KMS-11 (cell line): ENCODE measurements around the gene VPS25.

Experiments
- H2AFZ ChIP-seq: fragments of 200-600 bp; sonication (generic); 2 replicates; pipeline ENCODE4 v1.6.1; 2016; ENCODE audit warnings: antibody characterized with exemption, mixed run types, low read depth
- H3K27ac ChIP-seq: fragments of 200-600 bp; sonication (generic); 2 replicates; pipeline ENCODE4 v1.6.1; 2016; ENCODE audit warnings: mild to moderate bottlenecking, mixed run types
- H3K27me3 ChIP-seq: fragments of 200-600 bp; sonication (generic); 2 replicates; pipeline ENCODE4 v1.6.1; 2017; ENCODE audit warnings: mild to moderate bottlenecking, low read depth, mixed run types, moderate library complexity; ENCODE audit not compliant: insufficient read depth
- H3K36me3 ChIP-seq: fragments of 200-600 bp; sonication (generic); 2 replicates; pipeline ENCODE4 v1.6.1; 2017; ENCODE audit warnings: mild to moderate bottlenecking, mixed run types; ENCODE audit not compliant: insufficient read depth
- H3K4me1 ChIP-seq: fragments of 200-600 bp; sonication (generic); 2 replicates; pipeline ENCODE4 v1.6.1; 2016; ENCODE audit warnings: mild to moderate bottlenecking, low read depth, mixed run types; ENCODE audit not compliant: poor library complexity, severe bottlenecking
- H3K4me2 ChIP-seq: fragments of 200-600 bp; sonication (generic); 2 replicates; pipeline ENCODE4 v1.7.0; 2016; ENCODE audit warnings: mild to moderate bottlenecking, mixed run types
- H3K4me3 ChIP-seq: fragments of 200-600 bp; sonication (generic); IDR thresholded peaks from 2 replicates; pipeline ENCODE4 v1.6.1; 2017; ENCODE audit warnings: low read depth, low read length, mixed read lengths; ENCODE audit not compliant: insufficient read depth
- H3K79me2 ChIP-seq: fragments of 200-600 bp; sonication (generic); 2 replicates; pipeline ENCODE4 v1.6.1; 2016; ENCODE audit warnings: low read depth, mixed run types; ENCODE audit not compliant: insufficient read depth
- H3K9ac ChIP-seq: fragments of 200-600 bp; sonication (generic); 2 replicates; pipeline ENCODE4 v1.6.1; 2016; ENCODE audit warnings: mild to moderate bottlenecking, mixed run types
- H4K20me1 ChIP-seq: fragments of 200-600 bp; sonication (generic); 2 replicates; pipeline ENCODE4 v1.6.1; 2016; ENCODE audit warnings: mild to moderate bottlenecking, mixed run types; ENCODE audit not compliant: insufficient read depth
- CTCF ChIP-seq: fragments of 200-600 bp; sonication (generic); conservative IDR thresholded peaks from 2 replicates; pipeline ENCODE4 v1.6.1; 2017; ENCODE audit warnings: low read depth, mild to moderate bottlenecking, antibody characterized with exemption, low read length, moderate library complexity, mixed read lengths

VPS25 gene

DNA sequence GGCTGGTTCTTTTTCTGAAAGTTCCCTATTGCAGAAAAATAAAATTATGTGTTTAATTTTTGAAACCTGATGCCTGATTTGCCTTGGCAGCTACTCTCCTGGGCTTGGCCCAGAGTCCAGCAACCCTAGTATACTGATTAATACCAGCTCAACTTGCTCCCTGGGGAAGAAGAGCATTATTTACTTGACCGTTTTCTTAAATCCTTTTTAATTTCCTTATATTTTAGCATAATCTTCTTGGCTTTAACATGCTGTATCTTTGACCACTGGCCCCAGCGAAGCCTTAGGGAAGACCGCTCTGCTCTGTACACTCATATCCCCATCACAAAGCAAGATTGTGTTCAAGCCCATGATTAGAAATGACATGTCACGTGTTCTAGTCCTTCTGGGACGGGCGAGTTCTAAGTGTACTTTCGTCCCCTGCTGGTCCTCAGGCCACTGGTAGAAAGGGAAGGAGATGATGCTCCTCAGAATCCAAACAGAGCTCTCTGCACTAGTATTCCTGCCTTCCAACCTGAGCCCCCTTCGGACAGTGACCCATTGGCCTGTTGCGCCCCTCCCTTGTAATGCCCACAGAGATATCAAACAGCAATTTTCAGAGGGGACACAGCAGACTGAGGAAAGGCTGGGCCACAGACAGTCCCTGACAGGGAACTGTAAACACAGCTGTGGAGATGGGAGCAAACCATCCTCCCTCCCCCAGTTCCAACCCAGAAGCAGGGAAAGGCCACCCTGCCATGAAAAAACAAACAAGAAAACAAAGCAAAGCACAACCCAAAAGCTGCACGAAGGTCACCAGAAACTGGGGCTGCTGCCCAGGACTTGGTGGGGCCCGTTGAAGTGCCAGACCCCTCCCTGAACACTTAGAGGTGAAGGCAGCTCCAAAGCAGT is 24.1 kb upstream of the VPS25 start:
- Histone ChIP-seq H2AFZ (no peak overlapping the region), H3K27me3 (no peaks in the 10 kb centered on the region; the same call in 1 of the 2 replicates), H3K79me2 (peaks cover 1% of the 10 kb centered on the region; the same call in 1 of the 2 replicates), H4K20me1 (no peaks in the 10 kb centered on the region), H3K9ac (no peak overlapping the region), H3K4me3 (no peak overlapping the region), H3K4me2 (no peak overlapping the region), H3K36me3 (no peaks in the 10 kb centered on the region), H3K4me1 (peaks cover 6% of the 10 kb centered on the region), H3K27ac (no peak overlapping the region)
- TF ChIP-seq CTCF, result no peak

- H3K27me3 ChIP-seq, result no peaks in the 10 kb centered on the region; the same call in 1 of the 2 replicates
- H4K20me1 ChIP-seq, result no peaks in the 10 kb centered on the region
- H3K9ac ChIP-seq, result no peak overlapping the region
- H3K4me1 ChIP-seq, result no peaks in the 10 kb centered on the region
- no peaks in the 10 kb centered on the region for H3K79me2 ChIP-seq
- no peak for TF ChIP-seq CTCF
- no peak overlapping the region for H2AFZ ChIP-seq
- H3K27ac ChIP-seq, result no peak overlapping the region
- no peak overlapping the region for H3K4me2 ChIP-seq
- no peaks in the 10 kb centered on the region for H3K36me3 ChIP-seq
- no peak overlapping the region for H3K4me3 ChIP-seq
These were observed 22.4 kb upstream of the VPS25 start for GRCh38 chr17:42750739-42751344.

DNA sequence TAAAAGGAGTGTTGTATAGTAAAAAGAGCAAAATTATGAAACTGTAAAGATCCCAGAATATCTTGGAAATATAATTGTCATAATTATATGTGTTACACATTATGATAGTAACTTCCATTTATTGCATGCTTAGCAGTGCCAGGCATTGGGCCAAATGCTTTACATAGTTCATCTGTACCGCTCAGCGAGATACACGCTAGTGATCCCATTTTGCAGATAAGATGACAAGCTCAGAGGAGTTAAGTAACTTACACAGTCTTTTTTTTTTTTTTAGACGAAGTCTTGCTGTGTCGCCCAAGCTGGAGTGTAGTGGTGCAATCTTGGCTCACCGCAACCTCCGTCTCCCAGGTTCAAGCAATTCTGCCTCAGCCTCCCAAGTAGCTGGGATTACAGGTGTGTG is 21.6 kb upstream of the VPS25 start:
- Histone ChIP-seq H3K4me1 (no peaks in the 10 kb centered on the region), H4K20me1 (no peaks in the 10 kb centered on the region), H3K79me2 (no peaks in the 10 kb centered on the region), H3K4me2 (no peak overlapping the region), H2AFZ (no peak overlapping the region), H3K9ac (no peak overlapping the region), H3K27me3 (no peaks in the 10 kb centered on the region; the same call in 1 of the 2 replicates), H3K4me3 (no peak overlapping the region), H3K36me3 (no peaks in the 10 kb centered on the region), H3K27ac (no peak overlapping the region)
- no peak for TF ChIP-seq CTCF

DNA sequence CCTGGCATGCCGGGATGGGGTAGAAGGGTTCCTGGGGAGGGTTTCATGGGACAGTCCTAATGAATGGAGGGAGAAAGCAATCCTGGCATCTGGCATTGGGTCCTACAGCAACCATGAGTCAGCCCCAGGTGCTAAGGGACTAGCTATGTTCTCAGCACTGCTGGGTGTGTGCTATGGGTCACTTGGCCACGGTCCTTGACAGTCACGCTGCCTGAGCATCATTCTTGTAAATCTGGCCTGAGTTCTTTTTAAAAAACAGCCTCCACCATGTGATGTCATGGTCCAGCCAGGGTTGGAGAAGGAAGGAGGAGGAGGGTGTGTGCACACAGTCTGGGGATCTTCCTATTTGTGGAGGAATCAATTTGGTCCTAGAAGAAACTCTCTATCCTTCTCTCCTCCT is 18.5 kb upstream of the VPS25 start:
- H3K4me3 ChIP-seq, result no peak overlapping the region
- no peak overlapping the region for H2AFZ ChIP-seq
- no peak overlapping the region for H3K4me2 ChIP-seq
- no peaks in the 10 kb centered on the region for H4K20me1 ChIP-seq
- TF ChIP-seq CTCF, result no peak
- no peaks in the 10 kb centered on the region for H3K36me3 ChIP-seq
- H3K79me2 ChIP-seq, result no peaks in the 10 kb centered on the region
- H3K27me3 ChIP-seq, result no peaks in the 10 kb centered on the region; the same call in 1 of the 2 replicates
- H3K9ac ChIP-seq, result no peak overlapping the region
- peaks cover 2% of the 10 kb centered on the region for H3K4me1 ChIP-seq
- no peak overlapping the region for H3K27ac ChIP-seq
